WTC11 (cell line): Measurements from ENCODE around the gene PFKP. TPM values are rescaled to one million over a fixed set of nuclear protein-coding genes. Genes with fewer than 3 reads are reported as not detected.
A peak's percentile ranks its signal among the peaks of the same experiment; 100 is the strongest.

Experiments used
- ATAC-seq: fragments of 200-7000 bp; cut with Tn5 transposase; 2 replicates; pipeline ENCODE4 v1.10.0; 2021; ENCODE audit warnings: mild to moderate bottlenecking, moderate library complexity
- CTCF ChIA-PET: fragments of 300-600 bp; sonication (Branson Sonifier 250); formaldehyde crosslinking; loops from one replicate; lab custom pipeline; 2021; ENCODE audit warnings: antibody characterized with exemption; lab: Charles Lee
- POLR2A ChIA-PET: fragments of 350-600 bp; sonication (Branson Sonifier 250); formaldehyde crosslinking; loops from one replicate; lab custom pipeline; 2021; ENCODE audit warnings: antibody characterized with exemption; lab: Charles Lee
- DNase-seq: peaks from one replicate; pipeline ENCODE4 v3.0.0; 2021; ENCODE audit warnings: low spot score
- H3K27ac Mint-ChIP-seq: 2 replicates; pipeline ENCODE4 v1.8.0; 2021; ENCODE audit warnings: mixed read lengths
- H3K27me3 Mint-ChIP-seq: 2 replicates; pipeline ENCODE4 v1.8.0; 2021; ENCODE audit warnings: low read depth, mild to moderate bottlenecking, moderate library complexity, mixed read lengths
- H3K36me3 Mint-ChIP-seq: 2 replicates; pipeline ENCODE4 v1.8.0; 2021; ENCODE audit warnings: mixed read lengths
- H3K4me1 Mint-ChIP-seq: 2 replicates; pipeline ENCODE4 v1.8.0; 2022; ENCODE audit warnings: mixed read lengths
- H3K4me3 Mint-ChIP-seq: 2 replicates; pipeline ENCODE4 v1.8.0; 2021; ENCODE audit warnings: mild to moderate bottlenecking, moderate library complexity, mixed read lengths
- H3K9me3 Mint-ChIP-seq: 2 replicates; pipeline ENCODE4 v1.8.0; 2021; ENCODE audit warnings: mixed read lengths
- ATF2 ChIP-seq: sonication (generic); formaldehyde crosslinking; IDR thresholded peaks from 2 replicates; pipeline ENCODE4 v1.8.1; 2022; ENCODE audit warnings: low read depth, missing genetic modification reagents, borderline replicate concordance
- CBFB ChIP-seq: sonication (generic); formaldehyde crosslinking; IDR thresholded peaks from 2 replicates; pipeline ENCODE4 v1.8.1; 2022; ENCODE audit warnings: mild to moderate bottlenecking, low read depth, missing genetic modification reagents
- CDX4 ChIP-seq: fragments of 250-450 bp; sonication (Bioruptor Pico); IDR thresholded peaks from 2 replicates; pipeline ENCODE4 v1.9.0; 2021; ENCODE audit warnings: moderate library complexity, mild to moderate bottlenecking, inconsistent platforms, borderline replicate concordance
- CTCF ChIP-seq: fragments of 200-600 bp; IDR thresholded peaks from 2 replicates; pipeline ENCODE4 v1.8.0; 2022; ENCODE audit warnings: antibody characterized with exemption
- GABPB1 ChIP-seq: sonication (generic); formaldehyde crosslinking; IDR thresholded peaks from 2 replicates; pipeline ENCODE4 v1.8.1; 2023; ENCODE audit warnings: mild to moderate bottlenecking, missing genetic modification reagents
- GRHL2 ChIP-seq: fragments of 250-450 bp; sonication (Bioruptor Pico); IDR thresholded peaks from 2 replicates; pipeline ENCODE4 v1.8.0; 2022; ENCODE audit warnings: mild to moderate bottlenecking, moderate library complexity; ENCODE audit not compliant: insufficient replicate concordance, severe bottlenecking
- HMGA2 ChIP-seq: fragments of 250-450 bp; sonication (Bioruptor Pico); IDR thresholded peaks from 2 replicates; pipeline ENCODE4 v1.4.0; 2021; ENCODE audit warnings: mild to moderate bottlenecking, moderate library complexity
- MLX ChIP-seq: sonication (generic); formaldehyde crosslinking; IDR thresholded peaks from 2 replicates; pipeline ENCODE4 v1.8.1; 2023; ENCODE audit warnings: mild to moderate bottlenecking, missing genetic modification reagents, moderate library complexity
- NR3C1 ChIP-seq: sonication (generic); formaldehyde crosslinking; conservative IDR thresholded peaks from 2 replicates; pipeline ENCODE4 v1.8.1; 2023; ENCODE audit warnings: low read depth, mild to moderate bottlenecking, missing genetic modification reagents
- PRDM15 ChIP-seq: sonication (generic); formaldehyde crosslinking; IDR thresholded peaks from 2 replicates; pipeline ENCODE4 v1.8.0; 2022; ENCODE audit warnings: missing genetic modification reagents
- PREB ChIP-seq: sonication (generic); formaldehyde crosslinking; IDR thresholded peaks from 2 replicates; pipeline ENCODE4 v1.8.1; 2022; ENCODE audit warnings: mild to moderate bottlenecking, missing genetic modification reagents, moderate library complexity, borderline replicate concordance
- SOX15 ChIP-seq: fragments of 250-450 bp; sonication (Bioruptor Pico); IDR thresholded peaks from 2 replicates; pipeline ENCODE4 v1.9.0; 2021; ENCODE audit warnings: mild to moderate bottlenecking
- SP1 ChIP-seq: sonication (generic); formaldehyde crosslinking; conservative IDR thresholded peaks from 2 replicates; pipeline ENCODE4 v1.8.1; 2022; ENCODE audit warnings: missing genetic modification reagents
- TEAD1 ChIP-seq: sonication (generic); formaldehyde crosslinking; IDR thresholded peaks from 2 replicates; pipeline ENCODE4 v1.8.0; 2022; ENCODE audit warnings: mild to moderate bottlenecking, missing genetic modification reagents
- USF2 ChIP-seq: sonication (generic); formaldehyde crosslinking; IDR thresholded peaks from 2 replicates; pipeline ENCODE4 v1.8.1; 2023; ENCODE audit warnings: mild to moderate bottlenecking, missing genetic modification reagents, moderate library complexity
- ZBTB21 ChIP-seq: sonication (generic); formaldehyde crosslinking; IDR thresholded peaks from 2 replicates; pipeline ENCODE4 v1.8.1; 2023; ENCODE audit warnings: mild to moderate bottlenecking, missing genetic modification reagents, borderline replicate concordance
- ZNF138 ChIP-seq: sonication (generic); formaldehyde crosslinking; conservative IDR thresholded peaks from 2 replicates; pipeline ENCODE4 v1.8.1; 2022; ENCODE audit warnings: mild to moderate bottlenecking, moderate library complexity, missing genetic modification reagents
- ZNF219 ChIP-seq: sonication (generic); formaldehyde crosslinking; IDR thresholded peaks from 2 replicates; pipeline ENCODE4 v1.8.0; 2023; ENCODE audit warnings: missing genetic modification reagents, mild to moderate bottlenecking, borderline replicate concordance
- ZNF396 ChIP-seq: fragments of 250-450 bp; sonication (Bioruptor Pico); IDR thresholded peaks from 2 replicates; pipeline ENCODE4 v1.8.0; 2021; ENCODE audit warnings: mild to moderate bottlenecking, moderate library complexity, borderline replicate concordance
- ZNF425 ChIP-seq: fragments of 250-450 bp; sonication (Bioruptor Pico); conservative IDR thresholded peaks from 2 replicates; pipeline ENCODE4 v1.9.0; 2021; ENCODE audit warnings: mild to moderate bottlenecking
- ZNF671 ChIP-seq: fragments of 250-450 bp; sonication (Bioruptor Pico); IDR thresholded peaks from 2 replicates; pipeline ENCODE4 v1.8.0; 2021; ENCODE audit warnings: mild to moderate bottlenecking
- total RNA-seq: library from RNA; stranded (reverse); gene quantifications from 3 replicates; pipeline ENCODE4 v1.2.3, GENCODE V29; 2021

PFKP gene
- total RNA-seq, 1 experiment from 2014 or later, result 127 TPM

GRCh38 chr10:3047596-3047995 lies 19.8 kb upstream of the PFKP start:
- Mint-ChIP-seq H3K36me3 (no peaks in the 10 kb centered on the region), H3K4me3 (no peak overlapping the region)
- TF ChIP-seq ZBTB21 (no peak), HMGA2 (CRISPR knock-in tag) (no peak), ATF2 (CRISPR knock-in tag) (no peak), ZNF425 (no peak), ZNF219 (CRISPR knock-in tag) (no peak), MLX (no peak), TEAD1 (CRISPR knock-in tag) (no peak), SOX15 (CRISPR knock-in tag) (no peak), CDX4 (CRISPR knock-in tag) (no peak), ZNF671 (CRISPR knock-in tag) (no peak), ZNF396 (no peak), GABPB1 (CRISPR knock-in tag) (no peak), NR3C1 (CRISPR knock-in tag) (no peak), GRHL2 (no peak), CBFB (CRISPR knock-in tag) (no peak)
- TF ChIP-seq, all 79 proteins: peak for 0
- ChIA-PET CTCF (interaction anchor here (1.1 kb wide), 1 partner anchor 120 kb away, joined by 3 read pairs; no protein-coding TSS in a partner anchor), POLR2A (interaction anchor here (0.7 kb wide), 1 partner anchor 233 kb away, joined by 4 read pairs; no protein-coding TSS in a partner anchor)
- ATAC-seq (no peak), DNase-seq (no peak)
- Mint-ChIP-seq H3K27ac (no peak overlapping the region), H3K27me3 (no peaks in the 10 kb centered on the region), H3K9me3 (no peaks in the 10 kb centered on the region), H3K4me1 (peaks cover 34% of the 10 kb centered on the region)

- peak; percentile 49 for ATAC-seq
- Mint-ChIP-seq H3K4me3 (no peak overlapping the region), H3K4me1 (peaks cover 34% of the 10 kb centered on the region), H3K36me3 (no peaks in the 10 kb centered on the region), H3K27me3 (no peaks in the 10 kb centered on the region), H3K27ac (no peak overlapping the region), H3K9me3 (no peaks in the 10 kb centered on the region)
- ChIA-PET POLR2A (interaction anchor here (0.7 kb wide), 1 partner anchor 234 kb away, joined by 4 read pairs; no protein-coding TSS in a partner anchor), CTCF (interaction anchor here (1.1 kb wide), 1 partner anchor 120 kb away, joined by 3 read pairs; no protein-coding TSS in a partner anchor)
- no peak for DNase-seq
- no peak for TF ChIP-seq PRDM15 (CRISPR knock-in tag)
- no peak for TF ChIP-seq PREB (CRISPR knock-in tag)
- TF ChIP-seq USF2 (CRISPR knock-in tag), result no peak
- TF ChIP-seq GABPB1 (CRISPR knock-in tag), result no peak
- no peak for TF ChIP-seq ZBTB21
- no peak for TF ChIP-seq CTCF
- no peak for TF ChIP-seq SP1 (CRISPR knock-in tag)
- TF ChIP-seq TEAD1 (CRISPR knock-in tag), result no peak
- TF ChIP-seq ZNF138 (CRISPR knock-in tag), result no peak
Observed at GRCh38 chr10:3048119-3049019, 19.0 kb upstream of the PFKP start.
